AG09319 (cell line): ENCODE results near the gene LPCAT4.

Experiments used
- DNase-seq: peaks from one replicate; pipeline ENCODE4 v3.0.0-alpha.2; 2010; ENCODE audit warnings: low read depth; ENCODE audit errors: extremely low read depth
- TF ChIP-seq, protein P1 (sequence below): IDR thresholded peaks from 2 replicates; pipeline ENCODE4 v1.5.1; 2011; ENCODE audit warnings: low read depth, mild to moderate bottlenecking, inconsistent platforms, low read length, moderate library complexity

The LPCAT4 gene

GRCh38 chr15:34327906-34328305 is 39.1 kb downstream of the LPCAT4 start:
- no peak for DNase-seq
- TF ChIP-seq, protein P1, sequence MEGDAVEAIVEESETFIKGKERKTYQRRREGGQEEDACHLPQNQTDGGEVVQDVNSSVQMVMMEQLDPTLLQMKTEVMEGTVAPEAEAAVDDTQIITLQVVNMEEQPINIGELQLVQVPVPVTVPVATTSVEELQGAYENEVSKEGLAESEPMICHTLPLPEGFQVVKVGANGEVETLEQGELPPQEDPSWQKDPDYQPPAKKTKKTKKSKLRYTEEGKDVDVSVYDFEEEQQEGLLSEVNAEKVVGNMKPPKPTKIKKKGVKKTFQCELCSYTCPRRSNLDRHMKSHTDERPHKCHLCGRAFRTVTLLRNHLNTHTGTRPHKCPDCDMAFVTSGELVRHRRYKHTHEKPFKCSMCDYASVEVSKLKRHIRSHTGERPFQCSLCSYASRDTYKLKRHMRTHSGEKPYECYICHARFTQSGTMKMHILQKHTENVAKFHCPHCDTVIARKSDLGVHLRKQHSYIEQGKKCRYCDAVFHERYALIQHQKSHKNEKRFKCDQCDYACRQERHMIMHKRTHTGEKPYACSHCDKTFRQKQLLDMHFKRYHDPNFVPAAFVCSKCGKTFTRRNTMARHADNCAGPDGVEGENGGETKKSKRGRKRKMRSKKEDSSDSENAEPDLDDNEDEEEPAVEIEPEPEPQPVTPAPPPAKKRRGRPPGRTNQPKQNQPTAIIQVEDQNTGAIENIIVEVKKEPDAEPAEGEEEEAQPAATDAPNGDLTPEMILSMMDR, result no peak

DNA sequence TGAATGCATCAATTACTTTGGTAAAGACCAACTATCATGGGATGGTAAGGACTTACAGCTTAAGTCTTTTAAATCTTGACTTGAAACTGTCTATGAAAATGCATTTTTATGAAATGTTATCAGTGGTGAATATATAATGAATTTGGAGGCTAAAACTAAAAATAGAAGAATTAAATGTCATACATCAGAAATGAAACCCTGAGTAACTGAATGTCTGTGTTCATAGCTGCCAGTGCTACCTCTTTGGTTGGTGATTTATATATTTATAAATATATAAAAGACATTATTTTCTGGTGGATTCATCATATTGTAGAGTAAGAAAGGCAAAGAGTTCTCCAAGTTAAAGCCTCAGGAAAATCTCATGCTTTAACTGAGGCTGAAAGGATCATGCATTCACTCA is 41.6 kb downstream of the LPCAT4 start:
- TF ChIP-seq, protein P1, result no peak
- DNase-seq, result no peak

GRCh38 chr15:34324933-34325332 is 42.1 kb downstream of the LPCAT4 start:
- no peak for DNase-seq
- TF ChIP-seq, protein P1, result no peak

GRCh38 chr15:34323217-34323616 is 43.8 kb downstream of the LPCAT4 start:
- TF ChIP-seq, protein P1, result no peak
- no peak for DNase-seq

GRCh38 chr15:34318277-34319079 is 48.5 kb downstream of the LPCAT4 start:
- TF ChIP-seq, protein P1, result no peak
- DNase-seq, result peak; percentile 15

- TF ChIP-seq, protein P1, result no peak
- DNase-seq, result no peak
Measured at GRCh38 chr15:34314491-34315490, 52.2 kb downstream of the LPCAT4 start.

GRCh38 chr15:34311563-34311962 is 55.4 kb downstream of the LPCAT4 start:
- DNase-seq, result no peak
- TF ChIP-seq, protein P1, result no peak
